Measurements from ENCODE around the gene SERINC3. TPM values are rescaled to one million over a fixed set of nuclear protein-coding genes. Genes with fewer than 3 reads are reported as not detected.

The SERINC3 gene
- total RNA-seq, 2 experiments from 2014 or later, result 39.5 to 40.2 TPM

DNA sequence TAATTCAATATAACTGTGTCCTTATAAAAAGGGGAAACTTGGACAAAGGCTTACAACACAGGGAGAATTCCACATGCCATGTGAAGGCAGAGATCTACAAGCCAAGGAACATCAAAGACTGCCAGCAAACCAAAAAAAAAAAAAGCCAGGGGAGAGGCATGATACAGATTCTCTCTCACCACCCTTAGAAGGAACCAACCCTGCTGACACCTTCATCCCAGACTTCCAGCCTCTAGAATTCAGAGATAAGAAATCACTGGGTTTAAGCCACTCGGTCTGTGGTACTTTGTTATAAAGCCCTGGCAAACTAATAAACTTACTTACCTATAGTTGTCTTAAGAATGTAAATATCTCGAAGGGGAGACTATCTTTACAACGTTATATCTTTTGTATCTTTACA, 4.4 kb downstream of the SERINC3 start:
- ChIA-PET POLR2A (no interaction called here), CTCF (no interaction called here)
- ATAC-seq (ENCODE audit: poor library complexity) (no peak), DNase-seq (no peak)
- peaks cover 67% of the 10 kb centered on the region for H3K36me3 Mint-ChIP-seq (ENCODE audit: low read depth)
- Histone ChIP-seq H3K27me3 (ENCODE audit: control insufficient read depth in 1 of 2, insufficient read depth in 2 of 2, low read length in 2 of 2) (no peaks in the 10 kb centered on the region), H3K9me3 (ENCODE audit: control insufficient read depth in 1 of 2, insufficient read depth in 1 of 2, low read length in 2 of 2) (no peaks in the 10 kb centered on the region), H3K36me3 (ENCODE audit: insufficient read depth, low read length) (peaks cover 32% of the 10 kb centered on the region), H3K4me1 (ENCODE audit: insufficient read depth, low read length) (peaks cover 65% of the 10 kb centered on the region), H3K27ac (ENCODE audit: low read depth in 1 of 2, low read length in 2 of 2) (no peak overlapping the region), H3K4me3 (ENCODE audit: low read length) (no peak overlapping the region)
- TF ChIP-seq, protein P1, sequence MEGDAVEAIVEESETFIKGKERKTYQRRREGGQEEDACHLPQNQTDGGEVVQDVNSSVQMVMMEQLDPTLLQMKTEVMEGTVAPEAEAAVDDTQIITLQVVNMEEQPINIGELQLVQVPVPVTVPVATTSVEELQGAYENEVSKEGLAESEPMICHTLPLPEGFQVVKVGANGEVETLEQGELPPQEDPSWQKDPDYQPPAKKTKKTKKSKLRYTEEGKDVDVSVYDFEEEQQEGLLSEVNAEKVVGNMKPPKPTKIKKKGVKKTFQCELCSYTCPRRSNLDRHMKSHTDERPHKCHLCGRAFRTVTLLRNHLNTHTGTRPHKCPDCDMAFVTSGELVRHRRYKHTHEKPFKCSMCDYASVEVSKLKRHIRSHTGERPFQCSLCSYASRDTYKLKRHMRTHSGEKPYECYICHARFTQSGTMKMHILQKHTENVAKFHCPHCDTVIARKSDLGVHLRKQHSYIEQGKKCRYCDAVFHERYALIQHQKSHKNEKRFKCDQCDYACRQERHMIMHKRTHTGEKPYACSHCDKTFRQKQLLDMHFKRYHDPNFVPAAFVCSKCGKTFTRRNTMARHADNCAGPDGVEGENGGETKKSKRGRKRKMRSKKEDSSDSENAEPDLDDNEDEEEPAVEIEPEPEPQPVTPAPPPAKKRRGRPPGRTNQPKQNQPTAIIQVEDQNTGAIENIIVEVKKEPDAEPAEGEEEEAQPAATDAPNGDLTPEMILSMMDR (IDR thresholded peaks at IDR 0.05), result no peak
- peaks cover 78% of the 10 kb centered on the region for H3K4me1 Mint-ChIP-seq (ENCODE audit: low read depth)
- H3K27me3 Mint-ChIP-seq, result no peaks in the 10 kb centered on the region
- intact Hi-C loops (cut with DNase I, micrococcal nuclease), result no loop called here
- peak overlapping the region; percentile 74 for H3K4me3 Mint-ChIP-seq
- H3K27ac Mint-ChIP-seq, result peak overlapping the region; percentile 83
- H3K9me3 Mint-ChIP-seq, result no peaks in the 10 kb centered on the region

DNA sequence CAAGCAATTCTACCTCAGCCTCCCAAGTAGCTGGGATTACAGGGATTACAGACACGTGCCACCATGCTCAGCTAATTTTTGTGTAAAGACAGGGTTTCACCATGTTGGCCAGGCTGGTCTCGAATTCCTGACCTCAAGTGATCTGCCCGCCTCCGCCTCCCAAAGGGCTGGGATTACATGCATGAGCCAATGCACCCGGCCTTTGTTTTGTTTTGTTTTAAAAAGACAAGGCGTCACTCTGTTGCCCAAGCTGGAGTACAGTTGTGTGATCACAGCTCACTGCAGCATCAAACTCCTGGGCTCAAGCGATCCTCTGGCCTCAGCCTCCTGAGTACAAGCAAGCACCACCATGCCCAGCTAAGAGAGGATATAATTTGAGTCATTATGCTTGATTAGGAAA, 5.4 kb downstream of the SERINC3 start:
- peaks cover 61% of the 10 kb centered on the region for H3K4me1 ChIP-seq (ENCODE audit: insufficient read depth, low read length)
- peaks cover 68% of the 10 kb centered on the region for H3K36me3 Mint-ChIP-seq (ENCODE audit: low read depth)
- TF ChIP-seq, protein P1 (IDR thresholded peaks at IDR 0.05), result no peak
- peaks cover 37% of the 10 kb centered on the region for H3K36me3 ChIP-seq (ENCODE audit: insufficient read depth, low read length)
- H3K4me3 ChIP-seq (ENCODE audit: low read length), result no peak overlapping the region
- H3K9me3 Mint-ChIP-seq, result no peaks in the 10 kb centered on the region
- DNase-seq (no peak), ATAC-seq (ENCODE audit: poor library complexity) (no peak)
- POLR2A ChIA-PET, result no interaction called here
- peaks cover 73% of the 10 kb centered on the region for H3K4me1 Mint-ChIP-seq (ENCODE audit: low read depth)
- H3K27me3 ChIP-seq (ENCODE audit: control insufficient read depth in 1 of 2, insufficient read depth in 2 of 2, low read length in 2 of 2), result no peaks in the 10 kb centered on the region
- H3K27me3 Mint-ChIP-seq, result no peaks in the 10 kb centered on the region
- peak overlapping the region; percentile 83 for H3K27ac Mint-ChIP-seq
- peak overlapping the region; percentile 13 for H3K4me3 Mint-ChIP-seq
- intact Hi-C loops (cut with DNase I, micrococcal nuclease), result no loop called here
- CTCF ChIA-PET, result no interaction called here
- no peaks in the 10 kb centered on the region for H3K9me3 ChIP-seq (ENCODE audit: control insufficient read depth in 1 of 2, insufficient read depth in 1 of 2, low read length in 2 of 2)
- H3K27ac ChIP-seq (ENCODE audit: low read depth in 1 of 2, low read length in 2 of 2), result no peak overlapping the region

DNA sequence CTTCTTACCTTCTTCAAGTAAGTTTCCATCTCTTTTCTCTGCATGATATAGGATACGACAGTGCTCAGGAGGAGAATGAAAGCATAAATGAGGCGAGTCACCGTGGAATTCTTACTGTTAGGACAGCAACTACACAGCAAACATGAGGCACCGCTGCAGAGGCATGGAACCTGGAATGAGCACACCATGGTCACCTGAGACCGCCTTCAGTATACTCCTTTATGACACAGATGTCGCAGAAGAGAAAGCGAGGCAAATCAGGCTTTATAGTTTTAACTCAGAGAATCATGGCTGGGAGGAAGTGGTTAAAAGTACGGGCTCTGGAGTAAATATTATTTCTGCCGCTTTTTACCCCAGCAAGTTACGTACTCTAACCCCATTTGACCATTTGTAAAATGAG, 8.0 kb downstream of the SERINC3 start:
- no peak overlapping the region for H3K27ac ChIP-seq (ENCODE audit: low read depth in 1 of 2, low read length in 2 of 2)
- DNase-seq (no peak), ATAC-seq (ENCODE audit: poor library complexity) (no peak)
- H3K4me3 Mint-ChIP-seq, result peak overlapping the region; percentile 43
- H3K4me3 ChIP-seq (ENCODE audit: low read length), result no peak overlapping the region
- CTCF ChIA-PET, result no interaction called here
- H3K9me3 Mint-ChIP-seq, result no peaks in the 10 kb centered on the region
- POLR2A ChIA-PET, result interaction anchor here (1.0 to 1.1 kb wide), 2 partner anchors 16 to 17 kb away, joined by 3 read pairs; no protein-coding TSS in a partner anchor
- TF ChIP-seq, protein P1 (IDR thresholded peaks at IDR 0.05), result no peak
- H3K36me3 ChIP-seq (ENCODE audit: insufficient read depth, low read length), result peaks cover 59% of the 10 kb centered on the region
- H3K36me3 Mint-ChIP-seq (ENCODE audit: low read depth), result peaks cover 75% of the 10 kb centered on the region
- H3K9me3 ChIP-seq (ENCODE audit: control insufficient read depth in 1 of 2, insufficient read depth in 1 of 2, low read length in 2 of 2), result no peaks in the 10 kb centered on the region
- H3K4me1 Mint-ChIP-seq (ENCODE audit: low read depth), result peaks cover 47% of the 10 kb centered on the region
- H3K4me1 ChIP-seq (ENCODE audit: insufficient read depth, low read length), result peaks cover 34% of the 10 kb centered on the region
- intact Hi-C loops (cut with DNase I, micrococcal nuclease), result no loop called here
- H3K27ac Mint-ChIP-seq, result peak overlapping the region; percentile 79
- H3K27me3 Mint-ChIP-seq, result no peaks in the 10 kb centered on the region
- no peaks in the 10 kb centered on the region for H3K27me3 ChIP-seq (ENCODE audit: control insufficient read depth in 1 of 2, insufficient read depth in 2 of 2, low read length in 2 of 2)
